H9 (cell line): ENCODE data around the gene TRABD2B. TPM values are rescaled to one million over a fixed set of nuclear protein-coding genes. Genes with fewer than 3 reads are reported as not detected.

Experiments used
- DNase-seq: peaks from one replicate; pipeline ENCODE4 v3.0.0-alpha.2; 2017
- H2AFZ ChIP-seq: one replicate; pipeline ENCODE4 v1.6.1; 2013; ENCODE audit warnings: mild to moderate bottlenecking, low read length, control low read depth, moderate library complexity
- H2AK5ac ChIP-seq: 2 replicates; pipeline ENCODE4 v1.6.1; 2013; ENCODE audit warnings: low read length, control low read depth, mixed read lengths; ENCODE audit not compliant: insufficient read length
- H2BK120ac ChIP-seq: one replicate; pipeline ENCODE4 v1.6.1; 2013; ENCODE audit warnings: low read depth, mild to moderate bottlenecking, low read length, control low read depth, inconsistent platforms; ENCODE audit not compliant: poor library complexity, severe bottlenecking
- H2BK12ac ChIP-seq: 2 replicates; pipeline ENCODE4 v1.6.1; 2013; ENCODE audit warnings: low read length, control low read depth, mixed read lengths, low read depth; ENCODE audit not compliant: insufficient read length
- H2BK15ac ChIP-seq: 2 replicates; pipeline ENCODE4 v1.6.1; 2013; ENCODE audit warnings: low read depth, low read length, control low read depth
- H2BK20ac ChIP-seq: one replicate; pipeline ENCODE4 v1.6.1; 2013; ENCODE audit warnings: low read depth, mild to moderate bottlenecking, low read length, control low read depth, inconsistent platforms; ENCODE audit not compliant: poor library complexity, severe bottlenecking
- H2BK5ac ChIP-seq: 2 replicates; pipeline ENCODE4 v1.6.1; 2013; ENCODE audit warnings: low read length, control low read depth, mixed read lengths; ENCODE audit not compliant: insufficient read length
- H3K14ac ChIP-seq: 2 replicates; pipeline ENCODE4 v1.6.1; 2013; ENCODE audit warnings: low read length, control low read depth; ENCODE audit not compliant: insufficient read depth
- H3K18ac ChIP-seq: 2 replicates; pipeline ENCODE4 v1.6.1; 2013; ENCODE audit warnings: low read depth, mild to moderate bottlenecking, mixed read lengths, low read length, control low read depth; ENCODE audit not compliant: insufficient read length
- H3K23ac ChIP-seq: 2 replicates; pipeline ENCODE4 v1.6.1; 2013; ENCODE audit warnings: low read length, control low read depth, mixed read lengths, low read depth; ENCODE audit not compliant: insufficient read length
- H3K23me2 ChIP-seq: 2 replicates; pipeline ENCODE4 v1.6.1; 2013; ENCODE audit warnings: low read depth, mild to moderate bottlenecking, mixed read lengths, low read length, control low read depth; ENCODE audit not compliant: insufficient read length, poor library complexity, severe bottlenecking
- H3K27ac ChIP-seq: 2 replicates; pipeline ENCODE4 v1.5.1; 2013; ENCODE audit warnings: low read length, control low read depth, mixed read lengths, low read depth; ENCODE audit not compliant: insufficient read length
- H3K27me3 ChIP-seq: 2 replicates; pipeline ENCODE4 v1.6.1; 2013; ENCODE audit warnings: low read length, control low read depth, inconsistent platforms; ENCODE audit not compliant: insufficient read depth
- H3K4ac ChIP-seq: 2 replicates; pipeline ENCODE4 v1.6.1; 2013; ENCODE audit warnings: low read depth, mild to moderate bottlenecking, control low read depth, inconsistent platforms, low read length, moderate library complexity
- H3K4me1 ChIP-seq: 2 replicates; pipeline ENCODE4 v1.6.1; 2013; ENCODE audit warnings: low read length, control low read depth, inconsistent platforms; ENCODE audit not compliant: insufficient read depth
- H3K4me2 ChIP-seq: 2 replicates; pipeline ENCODE4 v1.6.1; 2013; ENCODE audit warnings: low read length, control low read depth, mixed read lengths; ENCODE audit not compliant: insufficient read length, insufficient read depth
- H3K56ac ChIP-seq: 2 replicates; pipeline ENCODE4 v1.6.1; 2013; ENCODE audit warnings: low read depth, mild to moderate bottlenecking, mixed read lengths, low read length, control low read depth; ENCODE audit not compliant: insufficient read length
- H3K79me1 ChIP-seq: 2 replicates; pipeline ENCODE4 v1.6.1; 2013; ENCODE audit warnings: low read depth, mild to moderate bottlenecking, moderate library complexity, low read length, control low read depth, inconsistent platforms; ENCODE audit not compliant: insufficient read depth, poor library complexity, severe bottlenecking
- H3K79me2 ChIP-seq: 2 replicates; pipeline ENCODE4 v1.6.1; 2013; ENCODE audit warnings: low read length, control low read depth, inconsistent platforms; ENCODE audit not compliant: insufficient read depth
- H3K9ac ChIP-seq: 2 replicates; pipeline ENCODE4 v1.6.1; 2013; ENCODE audit warnings: low read length, control low read depth, mixed read lengths; ENCODE audit not compliant: insufficient read length; ENCODE audit errors: extremely low read depth
- H3K9me3 ChIP-seq: one replicate; pipeline ENCODE4 v1.6.1; 2013; ENCODE audit warnings: low read depth, low read length, inconsistent platforms; ENCODE audit not compliant: control insufficient read depth
- H3T11ph ChIP-seq: one replicate; pipeline ENCODE4 v1.6.1; 2013; ENCODE audit warnings: mild to moderate bottlenecking, low read length, control low read depth, inconsistent platforms
- H4K20me1 ChIP-seq: one replicate; pipeline ENCODE4 v1.6.1; 2013; ENCODE audit not compliant: control insufficient read depth, insufficient read length, insufficient read depth
- H4K5ac ChIP-seq: 2 replicates; pipeline ENCODE4 v1.6.1; 2013; ENCODE audit warnings: low read depth, mild to moderate bottlenecking, mixed read lengths, low read length, control low read depth; ENCODE audit not compliant: insufficient read length
- H4K8ac ChIP-seq: replicated peaks from 2 replicates; pipeline ENCODE4 v1.6.1; 2013; ENCODE audit warnings: low read length, control low read depth, mixed read lengths, low read depth; ENCODE audit not compliant: insufficient read length
- H4K91ac ChIP-seq: 2 replicates; pipeline ENCODE4 v1.6.1; 2013; ENCODE audit warnings: low read depth, mild to moderate bottlenecking, moderate library complexity, mixed read lengths, low read length, control low read depth; ENCODE audit not compliant: insufficient read length
- H3K27ac Mint-ChIP-seq, 3 experiments: 2 replicates in 2 of 3; 3 replicates in 1 of 3; pipeline ENCODE4 v1.8.0; 2020 to 2021; ENCODE audit warnings: mixed read lengths in 3 of 3, mild to moderate bottlenecking in 1 of 3, moderate library complexity in 1 of 3
- H3K27me3 Mint-ChIP-seq: 2 replicates; pipeline ENCODE4 v1.8.0; 2021; ENCODE audit warnings: low read depth, mild to moderate bottlenecking, moderate library complexity, mixed read lengths
- H3K36me3 Mint-ChIP-seq, 3 experiments: 2 replicates in 2 of 3; 3 replicates in 1 of 3; pipeline ENCODE4 v1.8.0; 2020 to 2021; ENCODE audit warnings: low read depth in 3 of 3, mixed read lengths in 3 of 3; ENCODE audit not compliant: insufficient read depth in 1 of 3
- H3K4me1 Mint-ChIP-seq, 2 experiments: 2 replicates each; pipeline ENCODE4 v1.8.0; 2020; ENCODE audit warnings: mixed read lengths in 2 of 2
- H3K4me3 Mint-ChIP-seq, 2 experiments: 2 replicates in 1 of 2; 3 replicates in 1 of 2; pipeline ENCODE4 v1.8.0; 2020 to 2021; ENCODE audit warnings: mild to moderate bottlenecking in 2 of 2, mixed read lengths in 2 of 2, moderate library complexity in 1 of 2
- H3K9me3 Mint-ChIP-seq, 2 experiments: 2 replicates in 1 of 2; 3 replicates in 1 of 2; pipeline ENCODE4 v1.8.0; 2020; ENCODE audit warnings: mild to moderate bottlenecking in 2 of 2, mixed read lengths in 2 of 2, moderate library complexity in 1 of 2
- CTCF ChIP-seq: fragments of 200-600 bp; sonication (generic); conservative IDR thresholded peaks from 3 replicates; pipeline ENCODE4 v1.8.0; 2021; ENCODE audit warnings: antibody characterized with exemption, mild to moderate bottlenecking
- WGBS: extraction: QIAGEN DNeasy Blood & Tissue Kit; methylation state at CpG from one replicate; pipeline ENCODE4 v1.1.7; 2013; ENCODE audit warnings: missing lambda C conversion rate, low lambda C conversion rate, mixed read lengths; ENCODE audit not compliant: insufficient read length; ENCODE audit errors: extremely low coverage; 5-methylcytosine and 5-hydroxymethylcytosine counted together
- total RNA-seq: library from RNA; stranded (reverse); gene quantifications from 2 replicates; pipeline ENCODE4 v1.2.1, GENCODE V29; 2021

The TRABD2B gene
- total RNA-seq, 1 experiment from 2014 or later: 2.3 TPM

GRCh38 chr1:47926461-47926999, 70.7 kb downstream of the TRABD2B start:
- no peak overlapping the region for H2AFZ ChIP-seq
- no peaks in the 10 kb centered on the region for H4K20me1 ChIP-seq
- H3K4me1 ChIP-seq: no peaks in the 10 kb centered on the region
- no peak overlapping the region for H3K4me2 ChIP-seq
- H3K79me1 ChIP-seq: no peaks in the 10 kb centered on the region
- H4K5ac ChIP-seq: no peak overlapping the region
- H3K18ac ChIP-seq: no peak overlapping the region
- H3K4ac ChIP-seq: no peak overlapping the region
- Mint-ChIP-seq H3K4me1 (peaks cover 14% of the 10 kb centered on the region in 2 experiments), H3K27ac (no peak overlapping the region), H3K27me3 (peaks cover 3% of the 10 kb centered on the region), H3K36me3 (no peaks in the 10 kb centered on the region), H3K9me3 (no peaks in the 10 kb centered on the region), H3K4me3 (no peak overlapping the region)
- no peak overlapping the region for H4K91ac ChIP-seq
- H3K9me3 ChIP-seq: no peaks in the 10 kb centered on the region
- no peaks in the 10 kb centered on the region for H3K27me3 ChIP-seq
- H3K79me2 ChIP-seq: no peaks in the 10 kb centered on the region
- no peak for DNase-seq
- no peak overlapping the region for H3K9ac ChIP-seq
- H2BK15ac ChIP-seq: no peak overlapping the region
- no peak overlapping the region for H2AK5ac ChIP-seq
- no peak overlapping the region for H2BK20ac ChIP-seq
- H3K23ac ChIP-seq: no peak overlapping the region
- no peak overlapping the region for H2BK120ac ChIP-seq
- no peak overlapping the region for H3K27ac ChIP-seq
- no peak overlapping the region for H2BK12ac ChIP-seq
- no peak for TF ChIP-seq CTCF
- H3T11ph ChIP-seq: no peak overlapping the region
- H3K14ac ChIP-seq: peak overlapping the region; percentile 32; the same call in 1 of the 2 replicates
- H3K56ac ChIP-seq: no peak overlapping the region
- H4K8ac ChIP-seq: no peak overlapping the region
- WGBS: no CpG with 5 or more reads among the region's 2 CpGs
- no peaks in the 10 kb centered on the region for H3K23me2 ChIP-seq
- no peak overlapping the region for H2BK5ac ChIP-seq
